IMR-90 (cell line): Measurements from ENCODE around the gene CD300LF. TPM values are rescaled to one million over a fixed set of nuclear protein-coding genes. Genes with fewer than 3 reads are reported as not detected.

Experiments
- ATAC-seq: fragments of 200-7000 bp; cut with Tn5 transposase; 2 replicates; pipeline ENCODE4 v1.9.1; 2020; ENCODE audit warnings: low read depth, mild to moderate bottlenecking, moderate library complexity
- BruUV-seq: library from RNA; stranded (reverse); fragments of 400-500 nt; replicated peaks from 2 replicates; lab custom pipeline; 2021; lab: Mats Ljungman, UMichigan
- CTCF ChIA-PET: fragments of 300-600 bp; formaldehyde crosslinking; extraction: SDS; loops from one replicate; lab custom pipeline; 2021; ENCODE audit warnings: antibody characterized with exemption; lab: Yijun Ruan, JAX
- POLR2A ChIA-PET: fragments of 300-600 bp; sonication (Branson Sonifier 250); formaldehyde crosslinking; loops from one replicate; lab custom pipeline; 2022; ENCODE audit warnings: antibody characterized with exemption; ENCODE audit not compliant: unreplicated experiment; lab: Charles Lee
- DNase-seq: peaks from one replicate; pipeline ENCODE4 v3.0.0; 2013
- H2AFZ ChIP-seq: replicated peaks from 2 replicates; pipeline ENCODE3; 2013; ENCODE audit warnings: low read length, mild to moderate bottlenecking; ENCODE audit not compliant: poor library complexity
- H2AK5ac ChIP-seq: 2 replicates; pipeline ENCODE4 v1.6.1; 2013; ENCODE audit warnings: low read depth, low read length, inconsistent platforms
- H2AK9ac ChIP-seq: replicated peaks from 2 replicates; pipeline ENCODE3; 2013; ENCODE audit warnings: mild to moderate bottlenecking, low read depth, low read length, moderate library complexity; ENCODE audit not compliant: poor library complexity
- H2BK120ac ChIP-seq: 2 replicates; pipeline ENCODE4 v1.6.1; 2013; ENCODE audit warnings: low read depth, low read length, inconsistent platforms
- H2BK15ac ChIP-seq: 3 replicates; pipeline ENCODE4 v1.6.1; 2013; ENCODE audit warnings: low read depth, low read length, inconsistent platforms
- H2BK20ac ChIP-seq: 2 replicates; pipeline ENCODE4 v1.6.1; 2013; ENCODE audit warnings: low read depth, mild to moderate bottlenecking, inconsistent platforms, low read length, moderate library complexity
- H2BK5ac ChIP-seq: 2 replicates; pipeline ENCODE4 v1.6.1; 2013; ENCODE audit warnings: mild to moderate bottlenecking, low read depth, low read length, inconsistent platforms; ENCODE audit not compliant: poor library complexity, severe bottlenecking
- H3K14ac ChIP-seq: replicated peaks from 2 replicates; pipeline ENCODE4 v1.6.1; 2013; ENCODE audit warnings: low read depth, low read length, inconsistent platforms
- H3K18ac ChIP-seq: 2 replicates; pipeline ENCODE4 v1.6.1; 2013; ENCODE audit warnings: low read depth, low read length, control low read depth
- H3K23ac ChIP-seq: 2 replicates; pipeline ENCODE4 v1.6.1; 2013; ENCODE audit warnings: low read depth, low read length, inconsistent platforms
- H3K27ac ChIP-seq: 2 replicates; pipeline ENCODE4 v1.5.1; 2013; ENCODE audit warnings: mild to moderate bottlenecking, control low read depth, low read length; ENCODE audit not compliant: insufficient read depth
- H3K27me3 ChIP-seq: 2 replicates; pipeline ENCODE4 v1.6.1; 2013; ENCODE audit warnings: low read length; ENCODE audit not compliant: control insufficient read depth, insufficient read depth
- H3K36me3 ChIP-seq: 2 replicates; pipeline ENCODE4 v1.6.1; 2013; ENCODE audit warnings: low read length, mixed read lengths; ENCODE audit not compliant: control insufficient read depth, insufficient read depth
- H3K4ac ChIP-seq: 2 replicates; pipeline ENCODE4 v1.6.1; 2013; ENCODE audit warnings: low read depth, low read length, inconsistent platforms
- H3K4me1 ChIP-seq: 2 replicates; pipeline ENCODE4 v1.6.1; 2013; ENCODE audit warnings: low read length, mixed read lengths; ENCODE audit not compliant: control insufficient read depth, insufficient read depth
- H3K4me2 ChIP-seq: 2 replicates; pipeline ENCODE4 v1.6.1; 2013; ENCODE audit warnings: low read depth, mild to moderate bottlenecking, control low read depth, low read length, moderate library complexity
- H3K4me3 ChIP-seq: 2 replicates; pipeline ENCODE4 v1.5.1; 2013; ENCODE audit warnings: low read depth, mild to moderate bottlenecking, control low read depth, low read length, moderate library complexity; ENCODE audit not compliant: insufficient read depth
- H3K56ac ChIP-seq: 2 replicates; pipeline ENCODE4 v1.6.1; 2013; ENCODE audit warnings: low read length, inconsistent platforms; ENCODE audit not compliant: insufficient read depth; ENCODE audit errors: extremely low read depth
- H3K79me1 ChIP-seq, 2 experiments: 2 replicates each; pipeline ENCODE4 v1.6.1; 2013; ENCODE audit warnings: low read length in 2 of 2, inconsistent platforms in 1 of 2, low read depth in 1 of 2
- H3K9ac ChIP-seq: 2 replicates; pipeline ENCODE4 v1.6.1; 2013; ENCODE audit warnings: low read depth, low read length, control low read depth
- H3K9me1 ChIP-seq: 2 replicates; pipeline ENCODE4 v1.6.1; 2013; ENCODE audit warnings: low read length, inconsistent platforms; ENCODE audit not compliant: insufficient read depth
- H3K9me3 ChIP-seq: 2 replicates; pipeline ENCODE4 v1.6.1; 2013; ENCODE audit warnings: low read length; ENCODE audit not compliant: control insufficient read depth, insufficient read depth
- H4K20me1 ChIP-seq: 2 replicates; pipeline ENCODE4 v1.6.1; 2013; ENCODE audit warnings: low read length, inconsistent platforms; ENCODE audit not compliant: insufficient read depth
- H4K5ac ChIP-seq: 2 replicates; pipeline ENCODE4 v1.6.1; 2013; ENCODE audit warnings: mild to moderate bottlenecking, low read depth, low read length, control low read depth
- H4K8ac ChIP-seq, 2 experiments: 2 replicates each; pipeline ENCODE4 v1.6.1; 2013; ENCODE audit warnings: low read depth in 2 of 2, low read length in 2 of 2, control low read depth in 1 of 2, inconsistent platforms in 1 of 2
- H4K91ac ChIP-seq: 2 replicates; pipeline ENCODE4 v1.6.1; 2013; ENCODE audit warnings: low read depth, low read length, inconsistent platforms; ENCODE audit not compliant: insufficient read depth
- WGBS, 2 experiments: methylation state at CpG; one replicate each; pipeline versions ENCODE4 v1.1.5 to v1.1.7; 2013; ENCODE audit warnings: missing lambda C conversion rate in 2 of 2; ENCODE audit not compliant: insufficient read length in 1 of 2; ENCODE audit errors: extremely low coverage in 2 of 2; 5-methylcytosine and 5-hydroxymethylcytosine counted together
- dilution Hi-C: fragments of 300-500 bp; cut with HindIII; formaldehyde crosslinking; loops from one replicate; pipeline ENCODE4 v1.14.3; 2018; ENCODE audit warnings: low sequenced_read_pairs; ENCODE audit not compliant: unreplicated experiment
- in situ Hi-C: fragments of 300-500 bp; cut with MboI; formaldehyde crosslinking; loops from 3 replicates; pipeline ENCODE4 v1.14.3; 2019; ENCODE audit warnings: low sequenced_read_pairs, inconsistent platforms, mixed read lengths
- intact Hi-C: fragments of 100-400 bp; cut with micrococcal nuclease; formaldehyde crosslinking; loops from 2 replicates; pipeline ENCODE4 v1.10.0; 2022
- polyA plus RNA-seq, 3 experiments: library from polyadenylated mRNA; depleted of rRNA; stranded (reverse); fragments of >200 nt; gene quantifications; 2 replicates each; pipeline ENCODE4 v1.2.3, GENCODE V29; 2012; ENCODE audit warnings: low replicate concordance in 1 of 3
- total RNA-seq: library from RNA; depleted of rRNA; stranded (reverse); fragments of >200 nt; gene quantifications from 2 replicates; pipeline ENCODE4 v1.2.3, GENCODE V29; 2012
- TF ChIP-seq, protein P1 (sequence below): conservative IDR thresholded peaks from 2 replicates; pipeline ENCODE4 v1.5.1; 2012; ENCODE audit warnings: mild to moderate bottlenecking, low read depth, low read length, improper control_type of control experiment

Gene CD300LF
- total and polyA plus RNA-seq, 2 of the 4 experiments (the other 2 are of a cell fraction), result not detected

DNA sequence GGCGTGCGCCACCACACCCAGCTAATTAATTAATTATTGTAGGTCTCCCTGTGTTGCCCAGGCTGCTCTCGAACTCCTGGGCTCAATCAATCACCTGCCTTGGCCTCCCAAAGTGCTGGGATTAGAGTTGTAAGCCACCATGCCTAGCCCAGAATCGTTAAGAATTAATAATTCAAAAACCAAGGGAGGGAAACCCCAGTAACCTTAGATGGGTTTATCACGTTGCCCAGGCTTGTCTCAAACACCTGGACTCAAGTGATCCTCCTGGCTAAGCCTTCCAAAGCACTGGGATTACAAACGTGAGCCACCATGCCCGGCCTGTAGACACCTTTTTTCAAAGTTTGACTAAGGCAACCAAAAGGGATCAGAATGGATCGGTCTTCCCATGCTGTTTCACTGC lies 21.6 kb downstream of the CD300LF start:
- Histone ChIP-seq H2BK20ac (no peak overlapping the region), H3K4me3 (no peak overlapping the region), H3K27me3 (no peaks in the 10 kb centered on the region), H3K9me3 (no peaks in the 10 kb centered on the region), H3K4me2 (no peak overlapping the region), H3K23ac (no peak overlapping the region), H4K20me1 (no peaks in the 10 kb centered on the region), H3K18ac (no peak overlapping the region), H4K5ac (no peak overlapping the region), H4K8ac (no peak overlapping the region), H2BK120ac (no peak overlapping the region), H3K4me1 (no peaks in the 10 kb centered on the region), H3K36me3 (no peaks in the 10 kb centered on the region), H3K4ac (no peak overlapping the region), H2AK9ac (no peak overlapping the region), H2AK5ac (no peak overlapping the region), H3K9ac (no peak overlapping the region), H3K79me1 (no peaks in the 10 kb centered on the region), H3K14ac (no peak overlapping the region), H3K9me1 (no peaks in the 10 kb centered on the region), H3K27ac (no peak overlapping the region), H2AFZ (no peak overlapping the region), H2BK15ac (no peak overlapping the region), H4K91ac (no peak overlapping the region), H3K56ac (no peak overlapping the region), H2BK5ac (no peak overlapping the region)
- dilution Hi-C loops, result no loop called here
- TF ChIP-seq, protein P1, sequence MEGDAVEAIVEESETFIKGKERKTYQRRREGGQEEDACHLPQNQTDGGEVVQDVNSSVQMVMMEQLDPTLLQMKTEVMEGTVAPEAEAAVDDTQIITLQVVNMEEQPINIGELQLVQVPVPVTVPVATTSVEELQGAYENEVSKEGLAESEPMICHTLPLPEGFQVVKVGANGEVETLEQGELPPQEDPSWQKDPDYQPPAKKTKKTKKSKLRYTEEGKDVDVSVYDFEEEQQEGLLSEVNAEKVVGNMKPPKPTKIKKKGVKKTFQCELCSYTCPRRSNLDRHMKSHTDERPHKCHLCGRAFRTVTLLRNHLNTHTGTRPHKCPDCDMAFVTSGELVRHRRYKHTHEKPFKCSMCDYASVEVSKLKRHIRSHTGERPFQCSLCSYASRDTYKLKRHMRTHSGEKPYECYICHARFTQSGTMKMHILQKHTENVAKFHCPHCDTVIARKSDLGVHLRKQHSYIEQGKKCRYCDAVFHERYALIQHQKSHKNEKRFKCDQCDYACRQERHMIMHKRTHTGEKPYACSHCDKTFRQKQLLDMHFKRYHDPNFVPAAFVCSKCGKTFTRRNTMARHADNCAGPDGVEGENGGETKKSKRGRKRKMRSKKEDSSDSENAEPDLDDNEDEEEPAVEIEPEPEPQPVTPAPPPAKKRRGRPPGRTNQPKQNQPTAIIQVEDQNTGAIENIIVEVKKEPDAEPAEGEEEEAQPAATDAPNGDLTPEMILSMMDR, result no peak
- 20% methylated on average over 3 of the region's 8 CpGs; no CpG with 5 or more reads in 1 of the 2 experiments for WGBS, 2 experiments
- POLR2A ChIA-PET, result no interaction called here
- CTCF ChIA-PET, result no interaction called here
- DNase-seq, result no peak
- no TSS peak for BruUV-seq
- in situ Hi-C loops, result no loop called here
- no peak for ATAC-seq
- intact Hi-C loops, result no loop called here
